PFSK-1 (cell line): Measurements from ENCODE around the gene SMIM10L2A.

Experiments used
- FOXP2 ChIP-seq: optimal IDR thresholded peaks from 2 replicates; pipeline ENCODE3; 2011; ENCODE audit warnings: borderline replicate concordance, control low read depth, inconsistent platforms; ENCODE audit not compliant: insufficient read depth; ENCODE audit errors: extremely low read length, extremely low read depth
- POLR2AphosphoS5 ChIP-seq: IDR thresholded peaks from 2 replicates; pipeline ENCODE4 v1.6.1; 2012; ENCODE audit warnings: low read depth, mild to moderate bottlenecking, control low read depth, low read length, moderate library complexity
- SIN3A ChIP-seq: IDR thresholded peaks from 2 replicates; pipeline ENCODE4 v1.6.1; 2012; ENCODE audit warnings: mild to moderate bottlenecking, low read length, moderate library complexity, borderline replicate concordance; ENCODE audit not compliant: insufficient read depth
- TAF1 ChIP-seq: IDR thresholded peaks from 2 replicates; pipeline ENCODE4 v1.6.1; 2012; ENCODE audit warnings: low read length, control low read depth, borderline replicate concordance; ENCODE audit not compliant: insufficient read depth
- TF ChIP-seq, protein P1 (sequence below), 2 experiments: IDR thresholded peaks; 2 replicates each; pipeline versions ENCODE4 v1.6.1 to v1.8.0; 2011 to 2012; ENCODE audit warnings: low read depth in 2 of 2, low read length in 2 of 2, control low read depth in 1 of 2, inconsistent platforms in 1 of 2, mild to moderate bottlenecking in 1 of 2, moderate library complexity in 1 of 2; ENCODE audit not compliant: insufficient read depth in 1 of 2

GRCh38 chrX:135449637-135450550 lies 28.1 kb downstream of the SMIM10L2A start:
- TF ChIP-seq POLR2AphosphoS5 (no peak), SIN3A (no peak), TAF1 (no peak), FOXP2 (no peak)
- TF ChIP-seq, protein P1, sequence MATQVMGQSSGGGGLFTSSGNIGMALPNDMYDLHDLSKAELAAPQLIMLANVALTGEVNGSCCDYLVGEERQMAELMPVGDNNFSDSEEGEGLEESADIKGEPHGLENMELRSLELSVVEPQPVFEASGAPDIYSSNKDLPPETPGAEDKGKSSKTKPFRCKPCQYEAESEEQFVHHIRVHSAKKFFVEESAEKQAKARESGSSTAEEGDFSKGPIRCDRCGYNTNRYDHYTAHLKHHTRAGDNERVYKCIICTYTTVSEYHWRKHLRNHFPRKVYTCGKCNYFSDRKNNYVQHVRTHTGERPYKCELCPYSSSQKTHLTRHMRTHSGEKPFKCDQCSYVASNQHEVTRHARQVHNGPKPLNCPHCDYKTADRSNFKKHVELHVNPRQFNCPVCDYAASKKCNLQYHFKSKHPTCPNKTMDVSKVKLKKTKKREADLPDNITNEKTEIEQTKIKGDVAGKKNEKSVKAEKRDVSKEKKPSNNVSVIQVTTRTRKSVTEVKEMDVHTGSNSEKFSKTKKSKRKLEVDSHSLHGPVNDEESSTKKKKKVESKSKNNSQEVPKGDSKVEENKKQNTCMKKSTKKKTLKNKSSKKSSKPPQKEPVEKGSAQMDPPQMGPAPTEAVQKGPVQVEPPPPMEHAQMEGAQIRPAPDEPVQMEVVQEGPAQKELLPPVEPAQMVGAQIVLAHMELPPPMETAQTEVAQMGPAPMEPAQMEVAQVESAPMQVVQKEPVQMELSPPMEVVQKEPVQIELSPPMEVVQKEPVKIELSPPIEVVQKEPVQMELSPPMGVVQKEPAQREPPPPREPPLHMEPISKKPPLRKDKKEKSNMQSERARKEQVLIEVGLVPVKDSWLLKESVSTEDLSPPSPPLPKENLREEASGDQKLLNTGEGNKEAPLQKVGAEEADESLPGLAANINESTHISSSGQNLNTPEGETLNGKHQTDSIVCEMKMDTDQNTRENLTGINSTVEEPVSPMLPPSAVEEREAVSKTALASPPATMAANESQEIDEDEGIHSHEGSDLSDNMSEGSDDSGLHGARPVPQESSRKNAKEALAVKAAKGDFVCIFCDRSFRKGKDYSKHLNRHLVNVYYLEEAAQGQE (IDR thresholded peaks at IDR 0.05; ENCODE audit: insufficient read depth in 1 of 2, low read depth in 2 of 2, low read length in 2 of 2) = no peak
